PC-3 (cell line): Measurements from ENCODE around the gene CLIP3. TPM values are rescaled to one million over a fixed set of nuclear protein-coding genes. Genes with fewer than 3 reads are reported as not detected.

Experiments
- ATAC-seq: fragments of 200-7000 bp; cut with Tn5 transposase; 2 replicates; pipeline ENCODE4 v1.9.1; 2020; ENCODE audit warnings: mild to moderate bottlenecking, moderate library complexity
- BruUV-seq: library from RNA; stranded (reverse); fragments of 400-500 nt; replicated peaks from 2 replicates; lab custom pipeline; 2021; lab: Mats Ljungman, UMichigan
- CTCF ChIA-PET: fragments of 300-600 bp; sonication (Branson Sonifier 250); formaldehyde crosslinking; loops from one replicate; lab custom pipeline; 2022; ENCODE audit warnings: antibody characterized with exemption; lab: Charles Lee
- POLR2A ChIA-PET: fragments of 300-600 bp; sonication (Branson Sonifier 250); formaldehyde crosslinking; loops from one replicate; lab custom pipeline; 2022; ENCODE audit warnings: antibody characterized with exemption; ENCODE audit not compliant: unreplicated experiment; lab: Charles Lee
- DNase-seq: peaks from one replicate; pipeline ENCODE4 v3.0.0-alpha.2; 2015
- H2AFZ ChIP-seq: fragments of 300-600 bp; sonication (generic); 2 replicates; pipeline ENCODE4 v1.6.0; 2016; ENCODE audit warnings: antibody characterized with exemption, low read length
- H3F3A ChIP-seq: fragments of 300-600 bp; sonication (generic); one replicate; pipeline ENCODE4 v1.6.0; 2017; ENCODE audit warnings: antibody characterized with exemption, low read length, control low read depth, mild to moderate bottlenecking; ENCODE audit not compliant: unreplicated experiment
- H3K27ac ChIP-seq: fragments of 300-600 bp; sonication (generic); 2 replicates; pipeline ENCODE4 v1.5.1; 2016; ENCODE audit warnings: mild to moderate bottlenecking, low read length
- H3K27me3 ChIP-seq: fragments of 300-600 bp; sonication (generic); 2 replicates; pipeline ENCODE4 v1.6.1; 2016; ENCODE audit warnings: low read length, mixed read lengths
- H3K36me3 ChIP-seq: fragments of 300-600 bp; sonication (generic); 2 replicates; pipeline ENCODE4 v1.6.1; 2016; ENCODE audit warnings: low read depth, mixed run types, low read length, mixed read lengths
- H3K4me1 ChIP-seq: fragments of 300-600 bp; sonication (generic); 2 replicates; pipeline ENCODE4 v1.5.1; 2016; ENCODE audit warnings: low read length; ENCODE audit not compliant: insufficient read depth
- H3K4me2 ChIP-seq: fragments of 300-600 bp; sonication (generic); 2 replicates; pipeline ENCODE4 v1.6.0; 2016; ENCODE audit warnings: low read length
- H3K4me3 ChIP-seq: fragments of 300-600 bp; sonication (generic); 2 replicates; pipeline ENCODE4 v1.5.1; 2016; ENCODE audit warnings: mild to moderate bottlenecking, low read length, mixed read lengths
- H3K79me2 ChIP-seq: fragments of 300-600 bp; sonication (generic); 2 replicates; pipeline ENCODE4 v1.6.1; 2017; ENCODE audit warnings: low read length, mixed read lengths
- H3K9ac ChIP-seq: fragments of 300-600 bp; sonication (generic); 2 replicates; pipeline ENCODE4 v1.6.0; 2016; ENCODE audit warnings: mild to moderate bottlenecking, low read length
- H3K9me2 ChIP-seq: fragments of 300-600 bp; sonication (generic); replicated peaks from 2 replicates; pipeline ENCODE4 v1.6.1; 2016; ENCODE audit warnings: mixed run types, low read length, mixed read lengths
- H3K9me3 ChIP-seq: fragments of 300-600 bp; sonication (generic); 2 replicates; pipeline ENCODE4 v1.6.1; 2016; ENCODE audit warnings: low read length, mixed read lengths
- H4K20me1 ChIP-seq: fragments of 300-600 bp; sonication (generic); 2 replicates; pipeline ENCODE4 v1.6.1; 2016; ENCODE audit warnings: low read length, mixed read lengths
- CTCF ChIP-seq: fragments of 300-600 bp; sonication (generic); conservative IDR thresholded peaks from 2 replicates; pipeline ENCODE4 v1.5.1; 2017; ENCODE audit warnings: antibody characterized with exemption, low read depth, mild to moderate bottlenecking, low read length
- EZH2 ChIP-seq: fragments of 300-600 bp; sonication (generic); IDR thresholded peaks from one replicate; pipeline ENCODE4 v1.6.1; 2017; ENCODE audit warnings: antibody characterized with exemption, mild to moderate bottlenecking, low read length; ENCODE audit not compliant: unreplicated experiment
- EZH2phosphoT487 ChIP-seq: fragments of 300-600 bp; sonication (generic); IDR thresholded peaks from 2 replicates; pipeline ENCODE4 v1.6.1; 2018; ENCODE audit warnings: mild to moderate bottlenecking, antibody characterized with exemption, low read length, borderline replicate concordance
- intact Hi-C: fragments of 100-400 bp; cut with micrococcal nuclease; formaldehyde crosslinking; loops from 2 replicates; pipeline ENCODE4 v1.9.0; 2023
- total RNA-seq: library from RNA; depleted of rRNA; stranded (reverse); fragments of >200 nt; gene quantifications from 2 replicates; pipeline ENCODE4 v1.2.3, GENCODE V29; 2014

CLIP3 gene
- total RNA-seq, 1 experiment from 2014 or later = 0.07 TPM

- no TSS peak for BruUV-seq
- CTCF ChIA-PET = no interaction called here
Observed at GRCh38 chr19:36081385-36081784, 48.7 kb upstream of the CLIP3 start.

GRCh38 chr19:36079389-36079945 is 46.8 kb upstream of the CLIP3 start:
- Histone ChIP-seq H4K20me1 (no peaks in the 10 kb centered on the region), H3K4me1 (no peaks in the 10 kb centered on the region), H3K9me3 (no peaks in the 10 kb centered on the region), H3K4me3 (no peak overlapping the region), H3F3A (no peaks in the 10 kb centered on the region), H3K79me2 (no peaks in the 10 kb centered on the region), H3K27ac (no peak overlapping the region), H3K27me3 (no peaks in the 10 kb centered on the region), H3K9ac (no peak overlapping the region), H3K9me2 (no peaks in the 10 kb centered on the region), H3K4me2 (no peak overlapping the region), H3K36me3 (peaks cover 12% of the 10 kb centered on the region; the same call in 1 of the 2 replicates), H2AFZ (no peak overlapping the region)
- ATAC-seq = no peak
- intact Hi-C loops = no loop called here
- ChIA-PET CTCF (no interaction called here), POLR2A (no interaction called here)
- TF ChIP-seq EZH2phosphoT487 (no peak), CTCF (no peak), EZH2 (no peak)
- no TSS peak for BruUV-seq
- DNase-seq = no peak

More at GRCh38 chr19:36081385-36081784, 48.7 kb upstream of the CLIP3 start:
- Histone ChIP-seq H4K20me1 (no peaks in the 10 kb centered on the region), H3K4me2 (no peak overlapping the region), H3K4me3 (no peak overlapping the region), H3K36me3 (peaks cover 12% of the 10 kb centered on the region; the same call in 1 of the 2 replicates), H3K9me2 (no peaks in the 10 kb centered on the region), H2AFZ (no peak overlapping the region), H3K27me3 (no peaks in the 10 kb centered on the region), H3K9ac (no peak overlapping the region), H3K27ac (no peak overlapping the region), H3F3A (no peaks in the 10 kb centered on the region), H3K9me3 (no peaks in the 10 kb centered on the region), H3K4me1 (no peaks in the 10 kb centered on the region), H3K79me2 (no peaks in the 10 kb centered on the region)
- TF ChIP-seq EZH2 (no peak), EZH2phosphoT487 (no peak), CTCF (no peak)
- ATAC-seq (no peak), DNase-seq (no peak)
- POLR2A ChIA-PET = no interaction called here
- intact Hi-C loops = no loop called here

DNA sequence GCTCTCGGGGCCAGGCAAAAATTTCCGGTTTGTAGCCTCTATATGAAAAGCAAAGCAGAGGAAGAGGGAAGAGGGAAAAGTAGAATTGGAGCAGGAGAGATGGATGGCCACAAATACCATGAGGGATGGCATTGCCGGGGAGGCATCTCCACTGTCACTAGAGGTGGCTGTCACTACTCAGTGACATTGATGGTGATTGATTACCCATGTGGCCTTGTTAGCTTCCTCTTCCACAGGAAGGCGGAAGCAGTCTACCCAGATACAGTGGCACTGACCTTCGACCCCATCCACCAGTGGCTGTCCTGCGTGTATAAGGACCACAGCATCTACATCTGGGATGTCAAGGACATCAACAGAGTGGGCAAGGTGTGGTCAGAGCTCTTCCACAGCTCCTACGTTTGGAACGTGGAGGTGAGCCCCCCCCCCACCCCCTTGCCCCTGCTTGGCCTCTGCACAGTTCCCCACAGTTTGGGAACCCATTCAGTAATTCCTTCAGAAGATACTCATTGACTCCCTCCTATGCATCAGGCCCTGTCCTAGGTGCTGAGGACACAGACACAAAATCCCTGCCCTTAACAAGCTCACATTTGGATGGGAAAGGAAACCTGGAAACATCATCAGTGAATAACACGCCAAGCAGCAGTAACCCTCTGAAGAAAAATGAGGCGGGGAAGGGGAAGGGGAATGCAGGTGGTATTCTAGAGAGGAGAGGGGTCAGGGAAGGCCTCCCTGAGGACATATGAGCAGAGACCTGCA is 40.6 kb upstream of the CLIP3 start:
- CTCF ChIA-PET = no interaction called here
- ATAC-seq = no peak

More for the DNA sequence above, 40.6 kb upstream of the CLIP3 start:
- Histone ChIP-seq H3K4me1 (peaks cover 4% of the 10 kb centered on the region; the same call in 1 of the 2 replicates), H3F3A (no peaks in the 10 kb centered on the region), H3K4me2 (no peak overlapping the region), H3K36me3 (peaks cover 12% of the 10 kb centered on the region), H3K27me3 (no peaks in the 10 kb centered on the region), H4K20me1 (peaks cover 20% of the 10 kb centered on the region; the same call in 1 of the 2 replicates), H3K27ac (no peak overlapping the region), H3K9ac (no peak overlapping the region), H3K79me2 (no peaks in the 10 kb centered on the region), H3K4me3 (no peak overlapping the region), H3K9me2 (no peaks in the 10 kb centered on the region), H2AFZ (no peak overlapping the region), H3K9me3 (no peaks in the 10 kb centered on the region)
- no TSS peak for BruUV-seq
- intact Hi-C loops = no loop called here
- TF ChIP-seq EZH2phosphoT487 (no peak), CTCF (no peak), EZH2 (no peak)
- POLR2A ChIA-PET = interaction anchor here (0.6 kb wide), 1 partner anchor 223 kb away, joined by 4 read pairs; no protein-coding TSS in a partner anchor
- DNase-seq = no peak
